Epithelial cell of esophagus (primary cell): ENCODE measurements around the gene CLEC16A.

Experiments
- DNase-seq: peaks from one replicate; pipeline ENCODE4 v3.0.0; 2010; ENCODE audit warnings: low read depth
- H3K4me3 ChIP-seq: 2 replicates; pipeline ENCODE4 v1.5.1; 2011; ENCODE audit warnings: mild to moderate bottlenecking, low read length, control low read depth
- TF ChIP-seq, protein P1 (sequence below): IDR thresholded peaks from 2 replicates; pipeline ENCODE4 v1.5.1; 2011; ENCODE audit warnings: low read depth, mild to moderate bottlenecking, low read length, control low read depth, inconsistent platforms; ENCODE audit not compliant: insufficient read depth; ENCODE audit errors: missing control alignments

The CLEC16A gene

DNA sequence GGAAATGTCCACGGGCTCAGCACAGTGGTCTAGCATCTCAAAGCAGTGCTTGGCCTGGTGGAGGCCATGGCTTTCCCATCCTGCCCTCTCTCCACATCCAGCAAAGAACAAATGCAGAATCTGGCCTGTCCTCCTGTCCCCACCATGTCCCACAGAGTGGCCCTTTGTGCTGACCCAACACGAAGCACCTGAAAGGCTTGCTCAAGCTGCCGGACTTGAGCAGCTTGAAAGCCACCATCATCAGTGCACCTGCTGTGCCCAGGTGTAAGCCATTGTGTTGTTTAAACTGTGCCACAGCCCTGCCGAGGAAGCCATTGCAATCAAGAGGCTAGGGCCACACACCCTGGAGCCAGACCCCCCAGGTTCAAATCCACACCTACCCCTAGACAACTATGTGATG lies 196.1 kb downstream of the CLEC16A start:
- TF ChIP-seq, protein P1, sequence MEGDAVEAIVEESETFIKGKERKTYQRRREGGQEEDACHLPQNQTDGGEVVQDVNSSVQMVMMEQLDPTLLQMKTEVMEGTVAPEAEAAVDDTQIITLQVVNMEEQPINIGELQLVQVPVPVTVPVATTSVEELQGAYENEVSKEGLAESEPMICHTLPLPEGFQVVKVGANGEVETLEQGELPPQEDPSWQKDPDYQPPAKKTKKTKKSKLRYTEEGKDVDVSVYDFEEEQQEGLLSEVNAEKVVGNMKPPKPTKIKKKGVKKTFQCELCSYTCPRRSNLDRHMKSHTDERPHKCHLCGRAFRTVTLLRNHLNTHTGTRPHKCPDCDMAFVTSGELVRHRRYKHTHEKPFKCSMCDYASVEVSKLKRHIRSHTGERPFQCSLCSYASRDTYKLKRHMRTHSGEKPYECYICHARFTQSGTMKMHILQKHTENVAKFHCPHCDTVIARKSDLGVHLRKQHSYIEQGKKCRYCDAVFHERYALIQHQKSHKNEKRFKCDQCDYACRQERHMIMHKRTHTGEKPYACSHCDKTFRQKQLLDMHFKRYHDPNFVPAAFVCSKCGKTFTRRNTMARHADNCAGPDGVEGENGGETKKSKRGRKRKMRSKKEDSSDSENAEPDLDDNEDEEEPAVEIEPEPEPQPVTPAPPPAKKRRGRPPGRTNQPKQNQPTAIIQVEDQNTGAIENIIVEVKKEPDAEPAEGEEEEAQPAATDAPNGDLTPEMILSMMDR: no peak
- no peak overlapping the region for H3K4me3 ChIP-seq
- DNase-seq: no peak

DNA sequence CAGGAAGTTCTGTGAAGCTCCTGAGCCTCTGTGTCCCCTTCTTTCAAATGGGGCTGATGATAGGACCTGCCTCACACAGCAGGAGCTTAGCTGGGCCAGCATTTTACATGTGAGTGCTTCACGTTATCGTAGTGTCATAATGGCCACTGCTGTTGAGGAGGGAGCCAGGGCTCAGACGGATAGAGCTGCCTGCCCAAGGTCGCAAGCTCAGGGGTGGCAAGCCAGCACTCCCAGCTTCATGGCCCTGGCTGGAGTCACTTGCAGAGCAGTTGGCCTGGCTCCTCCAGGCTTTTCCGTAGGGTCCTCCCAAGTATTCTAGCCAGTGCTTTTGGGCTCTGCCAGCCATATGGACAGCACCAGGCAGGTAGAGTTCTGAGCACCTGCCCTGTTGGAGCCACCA lies 196.5 kb downstream of the CLEC16A start:
- no peak for DNase-seq
- TF ChIP-seq, protein P1: no peak
- no peak overlapping the region for H3K4me3 ChIP-seq

DNA sequence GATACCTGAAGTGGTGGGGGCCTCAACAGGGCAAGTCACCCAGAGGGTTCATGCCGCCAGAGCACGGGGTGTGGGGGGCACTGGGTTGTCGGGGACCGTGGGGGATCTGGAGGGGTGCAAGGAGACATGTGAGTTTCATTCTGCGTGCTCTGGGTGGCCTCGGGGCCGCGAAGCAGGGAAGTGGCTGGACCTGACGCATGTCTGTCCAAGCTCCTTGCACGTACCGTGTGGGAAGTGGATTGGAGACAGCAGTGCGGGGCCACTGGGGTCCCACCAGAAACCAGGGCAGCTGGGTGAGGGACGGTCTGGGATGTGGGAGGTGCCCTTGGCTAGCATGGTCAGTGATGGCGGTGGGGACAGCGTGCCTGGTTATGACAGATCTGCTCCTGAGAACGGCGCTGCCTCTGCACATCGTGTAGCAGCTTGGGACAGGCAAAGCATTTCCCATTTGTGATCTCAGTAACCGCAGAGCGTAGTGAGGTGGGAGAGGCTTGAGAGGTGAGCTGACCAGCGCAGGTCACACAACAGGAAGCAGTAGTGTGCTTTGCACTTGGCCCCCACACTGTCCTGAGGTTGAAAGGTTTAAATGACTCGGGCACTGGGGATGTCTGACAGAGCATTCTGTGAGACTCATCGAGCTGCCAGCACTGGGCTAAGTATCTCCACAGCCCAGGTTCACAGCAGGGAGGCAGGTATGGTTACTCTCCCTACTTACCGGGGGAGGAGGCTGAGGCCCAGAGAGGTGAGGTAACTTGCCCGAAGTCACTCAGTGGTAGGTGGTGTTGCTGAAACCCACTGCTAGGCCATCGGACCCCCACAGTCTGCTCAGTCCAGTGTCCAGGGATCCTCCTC lies 197.3 kb downstream of the CLEC16A start:
- TF ChIP-seq, protein P1: no peak
- DNase-seq: no peak
- H3K4me3 ChIP-seq: no peak overlapping the region

DNA sequence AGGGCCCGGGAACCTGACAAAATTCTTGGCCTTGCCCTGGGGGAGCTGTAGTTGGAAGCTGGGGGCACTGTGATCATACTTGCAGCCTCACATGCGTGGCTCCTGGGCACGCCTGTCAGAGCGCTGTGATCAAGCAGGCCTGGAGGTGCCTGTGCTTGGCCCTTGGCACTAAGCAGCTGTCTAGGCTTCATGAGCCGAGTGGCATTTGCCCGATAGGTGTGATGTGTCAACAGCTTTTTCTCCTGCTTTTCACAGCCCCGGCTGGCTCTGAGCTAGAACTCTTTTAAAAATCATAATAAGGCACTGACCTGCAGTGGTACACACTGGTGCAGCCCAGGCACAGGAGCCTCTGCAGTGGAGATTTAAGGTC lies 197.9 kb downstream of the CLEC16A start:
- TF ChIP-seq, protein P1: no peak

DNA sequence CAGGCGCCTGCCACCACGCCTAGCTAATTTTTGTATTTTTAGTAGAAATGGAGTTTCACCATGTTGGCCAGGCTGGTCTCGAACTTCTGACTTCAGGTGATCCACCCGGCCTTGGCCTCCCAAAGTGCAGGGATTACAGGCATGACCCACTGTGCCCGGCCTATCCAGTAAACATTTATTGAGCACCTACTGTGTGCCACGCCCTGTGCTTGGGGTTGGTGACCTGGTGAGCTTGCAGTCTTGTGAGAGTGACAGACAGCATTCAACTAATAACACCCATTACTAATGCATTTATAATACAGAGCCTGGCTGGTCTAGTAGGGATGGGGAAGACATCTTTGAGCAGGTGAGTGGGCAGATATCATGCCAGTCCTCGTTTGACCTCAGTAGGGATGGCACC lies 198.6 kb downstream of the CLEC16A start:
- no peak for DNase-seq
- TF ChIP-seq, protein P1: no peak
- no peak overlapping the region for H3K4me3 ChIP-seq

More for the DNA sequence above, 197.9 kb downstream of the CLEC16A start:
- no peak for DNase-seq
- no peak overlapping the region for H3K4me3 ChIP-seq

DNA sequence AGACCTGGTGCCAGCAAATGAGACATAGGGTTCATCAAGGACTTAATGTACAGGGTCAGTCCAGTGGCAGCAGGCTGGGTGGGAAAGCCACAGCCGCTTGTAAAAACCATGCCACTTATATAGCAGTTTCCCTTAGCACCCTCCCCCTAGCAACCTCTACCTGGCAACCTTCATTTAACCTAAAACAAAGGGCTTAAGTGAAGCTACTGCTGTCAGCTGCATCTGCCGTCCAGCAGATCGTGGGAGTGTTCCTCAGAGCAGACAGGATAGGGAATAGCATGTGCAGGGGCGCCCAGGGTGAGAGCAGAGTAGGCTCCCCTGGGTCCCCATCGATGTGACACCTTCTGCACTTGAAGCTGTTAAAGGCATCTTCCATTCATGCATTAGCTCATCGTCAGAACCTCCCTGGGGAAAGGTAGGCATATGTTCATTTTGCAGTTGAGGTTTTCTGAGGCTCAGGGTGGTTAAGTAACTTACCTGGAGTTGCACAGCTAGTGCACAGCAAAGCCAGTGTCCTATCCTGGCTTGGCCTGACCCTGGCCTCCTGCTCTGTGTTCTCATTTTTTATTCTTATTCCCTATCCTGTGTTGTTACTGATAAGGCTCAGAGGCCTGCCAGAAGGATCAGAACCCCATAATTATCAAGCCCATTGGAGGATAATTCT lies 199.1 kb downstream of the CLEC16A start:
- no peak for DNase-seq
- TF ChIP-seq, protein P1: no peak
- H3K4me3 ChIP-seq: no peak overlapping the region
